Pulmonary artery endothelial cell (primary cell): ENCODE measurements around the gene STIM1. TPM values are rescaled to one million over a fixed set of nuclear protein-coding genes. Genes with fewer than 3 reads are reported as not detected.

Source experiments
- DNase-seq: peaks from one replicate; pipeline ENCODE4 v3.0.0-alpha.2; 2011; ENCODE audit warnings: low read depth, low spot score
- total RNA-seq: library from RNA; depleted of rRNA; stranded (reverse); fragments of >200 nt; gene quantifications from 2 replicates; pipeline ENCODE4 v1.2.3, GENCODE V29; 2014

STIM1 gene
- total RNA-seq, 1 donor from 2014 or later = 23.4 TPM

DNA sequence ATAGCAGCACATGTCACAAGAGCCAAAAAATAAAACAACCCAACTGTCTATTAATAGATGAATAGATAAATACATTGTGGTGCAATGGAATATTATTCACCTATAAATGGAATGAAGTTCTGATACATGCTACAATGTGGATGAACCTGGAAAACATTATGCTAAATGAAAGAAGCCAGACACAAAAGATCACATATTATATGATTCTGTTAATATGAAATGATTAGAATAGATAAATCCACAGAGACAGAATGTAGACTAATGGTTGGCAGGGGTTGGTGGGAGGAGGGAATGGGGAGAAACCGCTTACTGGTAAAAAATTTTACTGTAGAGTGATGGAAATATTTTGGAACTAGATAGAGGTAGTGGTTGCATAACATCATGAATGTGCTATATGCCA lies 206.2 kb downstream of the STIM1 start:
- no peak for DNase-seq

GRCh38 chr11:4063348-4063747 lies 207.9 kb downstream of the STIM1 start:
- no peak for DNase-seq

GRCh38 chr11:4064278-4064955 lies 209.0 kb downstream of the STIM1 start:
- DNase-seq = no peak

DNA sequence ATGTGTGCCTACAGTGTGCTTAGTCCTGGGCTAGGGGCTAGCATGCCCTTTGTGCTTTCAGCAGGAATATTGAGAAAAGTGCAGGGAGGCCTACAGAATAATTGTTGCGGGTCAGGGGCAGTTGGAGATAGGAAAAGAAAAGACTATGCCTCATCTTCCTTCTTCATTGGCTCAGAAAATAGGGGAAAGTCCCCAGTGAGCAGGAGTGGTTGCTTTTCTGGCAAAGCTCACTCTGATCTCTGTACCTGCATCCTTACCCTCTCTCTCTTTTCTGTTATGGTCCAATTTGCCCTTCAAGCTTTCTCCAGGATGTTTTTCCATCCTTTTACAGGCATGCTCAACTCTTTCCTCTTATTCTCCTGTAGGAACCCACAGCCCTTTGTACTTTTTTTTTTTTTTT lies 209.6 kb downstream of the STIM1 start:
- DNase-seq = no peak

DNA sequence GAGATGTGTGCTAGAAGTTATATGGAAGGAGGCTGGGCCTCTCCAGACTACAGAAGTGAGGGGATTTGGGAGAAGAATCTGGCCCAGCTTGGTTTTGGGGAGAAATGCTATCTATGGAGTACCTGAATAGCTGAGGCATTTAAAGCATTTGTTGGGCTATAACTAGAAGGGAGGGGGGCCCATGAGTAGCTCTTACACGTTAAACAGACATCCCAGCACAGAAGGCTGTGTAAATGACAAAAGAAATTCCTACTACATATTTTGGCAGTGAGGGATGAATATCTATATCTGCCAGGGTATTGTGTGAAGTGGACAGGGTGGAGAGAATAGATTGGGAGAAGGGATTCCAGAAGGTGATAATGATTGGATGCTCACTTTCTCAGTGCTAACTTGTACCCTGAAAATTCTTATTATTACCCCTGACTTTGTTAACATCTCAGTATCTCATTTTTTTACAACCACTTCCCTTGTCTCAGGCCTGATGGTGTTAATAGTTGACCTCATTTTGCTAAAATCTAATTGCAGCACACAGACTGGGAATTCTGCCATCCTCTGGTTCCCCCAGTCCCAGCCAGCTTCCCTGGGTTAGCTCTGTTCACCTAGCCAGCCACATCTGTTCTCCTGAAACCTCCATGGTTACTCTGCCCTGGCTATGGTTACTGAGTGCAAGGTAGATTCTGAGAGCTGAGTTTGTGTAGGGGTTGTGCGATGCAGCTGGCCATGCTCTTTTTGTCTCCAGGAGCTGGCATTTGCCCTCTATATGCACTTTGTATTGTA lies 210.3 kb downstream of the STIM1 start:
- DNase-seq = no peak

DNA sequence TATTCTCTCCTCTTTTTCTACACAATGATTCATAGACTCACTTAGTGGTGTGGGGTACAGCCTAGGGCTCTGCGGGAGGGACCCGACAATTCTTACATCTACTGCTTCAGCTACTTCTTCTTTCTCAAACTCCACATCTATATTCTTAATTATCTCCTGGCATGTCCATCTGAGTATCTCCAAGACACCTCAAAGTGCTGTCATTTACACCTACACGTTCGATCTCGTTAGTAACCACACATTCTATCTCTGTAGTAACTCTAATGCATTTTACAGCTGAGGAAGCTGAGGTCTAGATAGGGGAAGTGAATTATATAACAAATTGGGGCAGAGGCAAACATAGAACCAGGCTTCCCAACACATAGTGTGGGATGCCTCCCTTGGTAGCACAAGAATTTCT lies 211.4 kb downstream of the STIM1 start:
- no peak for DNase-seq

- no peak for DNase-seq
These were observed 213.5 kb downstream of the STIM1 start for GRCh38 chr11:4068962-4069361.

DNA sequence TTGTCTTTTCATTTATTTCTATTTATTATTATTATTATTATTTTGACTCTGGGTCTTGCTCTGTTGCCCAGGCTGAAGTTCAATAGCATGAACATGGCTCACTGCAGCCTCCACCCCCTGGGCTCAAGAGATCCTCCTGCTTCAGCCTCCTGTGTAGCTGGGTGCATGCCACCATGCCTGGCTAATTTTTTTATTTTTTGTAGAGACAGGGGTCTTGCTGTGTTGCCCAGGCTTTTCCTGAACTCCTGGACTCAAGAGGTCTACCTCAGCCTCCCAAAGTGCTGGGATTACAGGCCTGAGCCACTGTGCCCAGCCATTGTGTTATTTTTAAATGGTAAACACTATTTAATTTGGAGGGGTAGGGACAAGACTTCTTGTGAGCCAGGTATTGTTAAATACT lies 215.9 kb downstream of the STIM1 start:
- DNase-seq = no peak

DNA sequence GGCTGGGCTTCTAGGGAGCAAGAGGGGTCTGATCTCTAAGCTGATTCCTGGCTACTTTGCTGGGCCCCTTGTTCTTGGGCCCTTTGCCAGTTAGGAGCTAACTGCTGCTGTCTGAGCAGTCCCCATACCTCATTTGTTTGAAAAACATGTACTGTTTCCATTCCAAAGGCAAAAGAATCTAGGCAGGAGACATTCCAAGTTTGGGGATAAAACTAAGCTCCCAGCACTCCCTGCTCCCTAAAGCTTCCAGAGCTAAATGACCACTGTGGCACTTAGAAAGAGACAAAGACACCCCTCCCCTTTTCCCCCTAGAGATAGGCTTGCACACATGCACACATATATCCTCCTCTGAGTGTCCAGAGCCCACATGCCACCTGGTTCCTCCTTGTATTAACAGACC lies 216.4 kb downstream of the STIM1 start:
- no peak for DNase-seq

GRCh38 chr11:4072668-4073285 lies 217.3 kb downstream of the STIM1 start:
- DNase-seq = peak; percentile 40

GRCh38 chr11:4074266-4074665 lies 218.8 kb downstream of the STIM1 start:
- DNase-seq = no peak

DNA sequence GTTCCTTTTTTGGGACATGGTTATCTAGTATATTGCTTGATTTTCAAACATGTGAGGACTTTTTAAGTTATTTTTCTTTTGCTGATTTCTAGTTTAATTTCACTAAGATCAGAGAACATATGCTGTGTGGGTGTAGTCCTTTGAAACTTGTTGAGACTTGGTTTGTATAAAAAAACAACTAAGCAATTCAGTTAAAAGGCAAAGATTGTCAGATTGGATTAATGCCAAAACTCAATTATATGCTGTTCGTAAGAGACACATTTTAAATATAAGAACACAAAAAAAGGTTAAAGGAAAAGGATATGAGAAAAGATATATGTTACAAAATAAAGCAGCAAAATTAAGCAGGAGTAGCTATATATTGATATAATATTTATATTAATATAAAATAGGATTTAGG lies 221.3 kb downstream of the STIM1 start:
- DNase-seq = no peak

DNA sequence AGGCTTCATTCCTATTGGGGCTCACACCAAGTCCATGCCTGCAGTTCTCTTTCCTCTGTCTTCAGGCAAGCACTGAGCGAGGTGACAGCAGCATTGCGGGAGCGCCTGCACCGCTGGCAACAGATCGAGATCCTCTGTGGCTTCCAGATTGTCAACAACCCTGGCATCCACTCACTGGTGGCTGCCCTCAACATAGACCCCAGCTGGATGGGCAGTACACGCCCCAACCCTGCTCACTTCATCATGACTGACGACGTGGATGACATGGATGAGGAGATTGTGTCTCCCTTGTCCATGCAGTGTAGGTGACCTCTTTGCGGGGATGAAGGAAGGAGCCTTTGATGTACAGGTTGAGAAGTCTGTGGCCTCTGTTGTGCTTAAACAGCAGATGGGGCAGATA lies 227.7 kb downstream of the STIM1 start:
- no peak for DNase-seq

GRCh38 chr11:4084406-4085125 lies 229.1 kb downstream of the STIM1 start:
- no peak for DNase-seq

DNA sequence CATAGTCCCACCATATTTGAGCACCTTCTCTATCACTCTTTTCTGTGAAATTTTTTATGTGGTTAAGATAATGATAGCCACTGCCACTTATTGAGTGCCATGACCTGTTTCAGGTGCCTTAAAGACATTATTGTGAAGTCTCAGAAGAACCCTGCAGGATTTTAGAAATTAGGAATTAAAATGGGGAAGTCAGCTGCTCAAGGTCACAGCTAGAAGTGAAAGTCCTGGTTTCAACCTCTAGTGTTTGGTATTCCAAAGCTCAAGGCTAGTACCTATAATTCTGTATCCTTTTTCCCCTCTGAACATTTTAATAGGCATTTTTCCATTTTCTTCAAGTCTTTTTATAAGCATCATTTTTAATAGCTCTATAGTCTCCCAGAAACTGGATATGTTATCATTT lies 230.1 kb downstream of the STIM1 start:
- DNase-seq = no peak

DNA sequence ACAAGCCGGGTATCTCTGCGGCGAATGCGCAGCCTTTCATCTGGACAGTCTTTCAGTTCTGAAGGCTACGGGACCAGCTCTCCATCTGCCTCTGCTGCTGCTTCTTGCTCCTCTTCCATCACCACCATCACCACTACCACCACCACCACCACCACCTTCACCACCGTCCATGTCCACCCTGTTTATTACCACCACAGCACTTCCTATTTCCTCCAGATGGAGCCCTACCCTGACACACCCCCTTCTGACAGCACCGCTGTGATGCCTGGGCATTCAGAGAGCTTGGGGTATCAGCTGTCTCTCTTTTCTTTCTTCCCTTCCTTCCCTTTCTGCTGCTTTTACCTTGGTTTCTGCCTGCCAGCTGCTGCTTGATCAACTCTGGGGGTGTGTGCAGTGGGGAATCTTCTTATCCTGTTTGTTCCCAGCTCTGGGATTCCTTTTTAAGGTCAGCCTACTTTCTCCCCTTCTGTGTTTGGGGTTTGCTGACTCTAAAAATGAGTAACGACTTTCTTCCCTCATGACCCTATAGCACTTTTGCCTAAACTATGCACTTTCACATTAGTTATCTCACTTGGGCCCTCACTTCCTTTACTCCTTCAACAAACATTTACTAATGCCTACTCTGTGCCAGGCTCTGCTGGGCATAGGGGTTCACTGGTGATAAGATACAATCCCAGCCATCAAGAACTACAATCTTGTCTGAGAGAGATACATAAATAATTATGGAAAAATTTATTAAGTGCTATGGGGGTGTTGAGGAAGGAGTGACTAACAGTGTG lies 231.3 kb downstream of the STIM1 start:
- DNase-seq = no peak

- DNase-seq = no peak
These were observed 232.1 kb downstream of the STIM1 start for GRCh38 chr11:4087551-4087950.

GRCh38 chr11:4090258-4090657 lies 234.8 kb downstream of the STIM1 start:
- DNase-seq = no peak

- DNase-seq = no peak
These were observed 236.6 kb downstream of the STIM1 start for GRCh38 chr11:4092026-4092425.

- DNase-seq = no peak
These were observed 238.3 kb downstream of the STIM1 start for GRCh38 chr11:4093519-4094347.
